Motor neuron (in vitro differentiated cells): ENCODE results near the gene FMO2. TPM values are rescaled to one million over a fixed set of nuclear protein-coding genes. Genes with fewer than 3 reads are reported as not detected.

Source experiments
- ATAC-seq, 8 experiments: fragments of 200-7000 bp; cut with Tn5 transposase; replicated peaks in 6 of 8; 2 replicates each; pipeline ENCODE4 v1.8.0; 2021; ENCODE audit warnings: mild to moderate bottlenecking in 8 of 8, moderate library complexity in 8 of 8
- H3K27ac ChIP-seq, 2 donors: fragments of 250-450 bp; sonication (Bioruptor Pico); 2 replicates each; pipeline ENCODE4 v1.9.0; 2021; ENCODE audit warnings: antibody characterized with exemption in 2 of 2, mild to moderate bottlenecking in 2 of 2, moderate library complexity in 1 of 2
- H3K4me1 ChIP-seq, 2 donors: fragments of 250-450 bp; sonication (Bioruptor Pico); replicated peaks in 1 of 2; 2 replicates each; pipeline ENCODE4 v1.6.1; 2021; ENCODE audit warnings: antibody characterized with exemption in 2 of 2, mild to moderate bottlenecking in 2 of 2, moderate library complexity in 1 of 2
- H3K4me3 ChIP-seq, 5 donors: fragments of 250-450 bp; sonication (Bioruptor Pico); 2 replicates each; pipeline ENCODE4 v1.9.0; 2021; ENCODE audit warnings: antibody characterized with exemption in 5 of 5, mild to moderate bottlenecking in 5 of 5, moderate library complexity in 4 of 5
- WGBS, 10 experiments: fragments of 450-650 bp; shearing (Covaris generic); methylation state at CpG; one replicate each; pipeline ENCODE4 v1.0.0; 2022; 5-methylcytosine and 5-hydroxymethylcytosine counted together
- in situ Hi-C, 9 experiments: fragments of 400-800 bp; cut with MboI; loops; one replicate each; pipeline ENCODE4 v1.15.0; 2021; ENCODE audit warnings: low sequenced_read_pairs in 9 of 9, low pct_unique_long_range_greater_than_20kb in 2 of 9; ENCODE audit not compliant: unreplicated experiment in 9 of 9
- total RNA-seq, 8 experiments: library from RNA; unstranded; fragments of 300-600 nt; gene quantifications; 2 replicates each; pipeline versions ENCODE4 v1.2.3 to v1.2.4, GENCODE V29; 2022

FMO2 gene
- total RNA-seq, 8 experiments from 2014 or later = 0.55 to 8.9 (median 1.2) TPM; not detected in 2

DNA sequence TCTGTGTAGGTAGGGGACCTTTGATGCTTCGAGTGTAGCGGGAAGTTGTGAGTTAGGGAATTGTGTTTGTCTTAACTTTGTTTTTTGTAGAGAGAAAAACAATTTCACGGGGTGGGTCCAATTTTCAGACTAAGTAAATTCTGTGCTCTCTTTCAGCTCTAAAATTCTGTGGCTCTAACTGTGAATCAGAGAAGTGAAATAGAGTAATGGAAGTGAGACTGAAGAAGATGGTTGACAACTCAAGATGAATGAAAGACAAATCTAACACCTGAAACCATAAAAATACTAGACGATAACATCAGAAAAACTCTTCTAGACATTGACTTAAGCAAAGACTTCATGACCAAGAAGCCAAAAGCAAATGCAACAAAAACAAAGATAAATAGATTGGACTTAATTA is 58.8 kb downstream of the FMO2 start:
- WGBS, 10 experiments = 61 to 100% (median 87%) methylated on average over 2 to 4 of the region's 4 CpGs; no CpG with 5 or more reads in 1 of the 10 experiments
- no peak for ATAC-seq
- in situ Hi-C loops = loop anchor here in 3 of 9 experiments (10.0 to 25.0 kb wide), 3 partner anchors 71 to 282 kb away; partner anchors contain the start of genes FMO3 (in 1 of the 3) and FMO4 (in 1 of the 3)

GRCh38 chr1:171245458-171246064 is 60.5 kb downstream of the FMO2 start:
- Histone ChIP-seq H3K4me3 (no peak overlapping the region), H3K4me1 (no peaks in the 10 kb centered on the region), H3K27ac (no peak overlapping the region)
- in situ Hi-C loops = loop anchor here in 3 of 9 experiments (10.0 to 25.0 kb wide), 3 partner anchors 69 to 283 kb away; partner anchors contain the start of genes FMO3 (in 1 of the 3) and FMO4 (in 1 of the 3)
- WGBS, 10 experiments = 0 to 57% (median 33%) methylated on average over 2 to 6 of the region's 6 CpGs
- ATAC-seq = peak in 3 of 8 experiments; percentile 82 to 86 (median 84)

More for the DNA sequence above, 58.8 kb downstream of the FMO2 start:
- no peak overlapping the region for H3K27ac ChIP-seq
- H3K4me3 ChIP-seq = no peak overlapping the region
- H3K4me1 ChIP-seq = no peaks in the 10 kb centered on the region

DNA sequence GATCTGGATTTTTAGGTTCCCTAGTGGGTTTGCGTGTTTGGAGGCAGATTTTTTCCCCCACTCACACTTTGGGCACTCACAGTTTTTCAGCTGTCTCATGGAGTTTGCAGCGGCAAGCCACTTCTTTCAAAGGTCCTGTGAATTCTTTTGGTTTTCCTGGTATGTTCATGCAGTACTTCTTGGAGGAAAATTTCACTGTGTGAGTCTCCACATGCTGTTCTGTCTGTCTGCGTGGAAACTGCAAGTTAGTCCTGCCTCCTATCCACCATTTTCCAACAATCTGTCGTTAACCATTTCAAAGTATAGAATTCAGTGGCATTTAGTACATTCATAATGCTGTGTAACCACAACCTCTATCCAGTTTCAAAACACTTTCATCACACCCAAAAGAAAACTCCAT is 62.4 kb downstream of the FMO2 start:
- WGBS, 10 experiments = 19 to 88% (median 78%) methylated on average over 1 to 4 of the region's 4 CpGs; no CpG with 5 or more reads in 2 of the 10 experiments
- H3K27ac ChIP-seq = no peak overlapping the region
- H3K4me3 ChIP-seq = no peak overlapping the region
- ATAC-seq = peak in 1 of 8 experiments; percentile 23
- in situ Hi-C loops = loop anchor here in 3 of 9 experiments (10.0 to 25.0 kb wide), 3 partner anchors 67 to 285 kb away; partner anchors contain the start of genes FMO3 (in 1 of the 3) and FMO4 (in 1 of the 3)
- no peaks in the 10 kb centered on the region for H3K4me1 ChIP-seq

DNA sequence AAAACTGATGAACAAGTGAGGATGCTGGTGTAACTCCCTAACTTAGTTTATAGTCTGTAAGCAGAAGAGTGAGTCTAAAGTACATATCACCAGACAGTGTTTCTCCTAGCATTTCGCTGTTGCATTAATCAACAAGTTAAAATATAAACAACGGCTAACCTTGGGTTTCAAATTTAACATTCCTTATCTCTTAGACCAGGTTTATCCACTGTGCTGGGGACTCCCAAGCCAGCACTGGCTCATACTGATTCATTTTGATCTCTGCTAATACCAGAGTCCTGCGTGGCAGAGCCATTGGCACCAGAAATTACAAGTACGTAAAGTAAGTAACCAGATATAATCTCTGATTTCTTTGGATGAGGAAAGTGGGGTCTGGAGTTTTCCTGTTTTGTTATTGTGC is 63.2 kb downstream of the FMO2 start, which contains the start of gene FMO1:
Gene FMO1 (plus strand): TSS at position 193 of the 400 bp plus-strand sequence. CDS start 9,594 bp downstream, outside the sequence.
- no peak for ATAC-seq
- H3K4me1 ChIP-seq = no peaks in the 10 kb centered on the region
- in situ Hi-C loops = loop anchor here in 3 of 9 experiments (10.0 to 25.0 kb wide), 3 partner anchors 66 to 286 kb away; partner anchors contain the start of genes FMO3 (in 1 of the 3) and FMO4 (in 1 of the 3)
- WGBS, 10 experiments = 64 to 94% (median 85%) methylated on average over 1 to 4 of the region's 4 CpGs; no CpG with 5 or more reads in 1 of the 10 experiments
- H3K27ac ChIP-seq = no peak within 1 kb of the TSS
- H3K4me3 ChIP-seq = no peak within 1 kb of the TSS

- 11 to 60% (median 45%) methylated on average over 1 of the region's 1 CpG; no CpG with 5 or more reads in 1 of the 10 experiments for WGBS, 10 experiments
- in situ Hi-C loops = loop anchor here in 3 of 9 experiments (10.0 to 25.0 kb wide), 3 partner anchors 66 to 287 kb away; partner anchors contain the start of genes FMO3 (in 1 of the 3) and FMO4 (in 1 of the 3)
- Histone ChIP-seq H3K27ac (no peak overlapping the region), H3K4me1 (no peaks in the 10 kb centered on the region), H3K4me3 (no peak overlapping the region)
- no peak for ATAC-seq
Measured at GRCh38 chr1:171248841-171249240, 63.7 kb downstream of the FMO2 start.

GRCh38 chr1:171250263-171250662 is 65.2 kb downstream of the FMO2 start:
- Histone ChIP-seq H3K27ac (no peak overlapping the region), H3K4me1 (no peaks in the 10 kb centered on the region), H3K4me3 (no peak overlapping the region)
- ATAC-seq = no peak
- 69 to 100% (median 91%) methylated on average over 1 to 3 of the region's 3 CpGs for WGBS, 10 experiments
- in situ Hi-C loops = no loop called here

- no peaks in the 10 kb centered on the region for H3K4me1 ChIP-seq
- 0 to 60% (median 6%) methylated on average over 2 to 19 of the region's 34 CpGs for WGBS, 10 experiments
- H3K4me3 ChIP-seq = peak overlapping the region; percentile 23 to 40 (median 31)
- ATAC-seq = peak; percentile 64 to 87 (median 74)
- no peak overlapping the region for H3K27ac ChIP-seq
- in situ Hi-C loops = no loop called here
Measured at GRCh38 chr1:171251042-171251951, 66.2 kb downstream of the FMO2 start.

- ATAC-seq = no peak
- Histone ChIP-seq H3K4me3 (peak overlapping the region in 3 of 5 donors; percentile 25 to 40 (median 33)), H3K4me1 (no peaks in the 10 kb centered on the region), H3K27ac (no peak overlapping the region)
- in situ Hi-C loops = no loop called here
- WGBS, 10 experiments = 0 to 100% (median 44%) methylated on average over 1 to 6 of the region's 6 CpGs; no CpG with 5 or more reads in 2 of the 10 experiments
Measured at GRCh38 chr1:171251952-171252300, 66.8 kb downstream of the FMO2 start.

DNA sequence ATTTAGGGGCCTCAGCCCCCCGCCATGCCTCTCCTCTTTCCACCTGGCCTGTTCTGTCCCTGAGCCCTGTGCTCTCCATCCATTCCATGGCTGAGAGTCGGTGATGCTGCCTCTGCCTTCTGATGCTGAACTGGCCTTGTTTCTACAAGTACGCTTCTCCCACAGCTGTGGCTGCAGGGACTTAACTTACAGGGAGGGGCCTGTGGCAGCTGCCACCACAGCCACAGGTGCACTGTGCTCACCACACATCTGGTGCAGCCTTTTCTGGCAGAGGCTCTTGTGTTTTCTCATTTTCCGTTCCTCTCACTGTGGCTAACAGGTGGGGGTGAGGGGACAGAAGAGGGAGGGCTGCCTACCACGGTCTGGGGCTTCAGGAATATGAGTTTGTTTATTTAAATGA is 67.4 kb downstream of the FMO2 start:
- in situ Hi-C loops = no loop called here
- Histone ChIP-seq H3K27ac (no peak overlapping the region), H3K4me1 (no peaks in the 10 kb centered on the region), H3K4me3 (no peak overlapping the region)
- no peak for ATAC-seq
- 40 to 100% (median 71%) methylated on average over 1 to 5 of the region's 5 CpGs; no CpG with 5 or more reads in 3 of the 10 experiments for WGBS, 10 experiments

DNA sequence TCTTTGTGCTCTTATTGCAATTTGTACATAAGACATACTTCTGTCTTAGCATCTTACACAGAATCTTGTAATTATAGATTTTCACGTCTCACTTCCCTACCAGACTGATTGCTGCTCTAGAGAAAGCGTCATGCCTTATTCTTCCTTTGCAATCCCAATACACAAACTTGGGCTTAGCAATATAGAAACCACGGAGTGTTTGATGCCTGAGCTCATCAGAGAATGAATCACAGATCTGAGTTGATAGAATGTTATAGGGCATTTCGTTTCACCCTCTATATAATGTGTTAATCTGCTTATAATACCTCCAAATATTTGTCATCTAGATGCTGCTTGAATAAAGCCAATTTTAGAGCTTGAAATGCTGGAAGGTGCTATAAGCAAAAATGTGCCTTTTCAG is 69.8 kb downstream of the FMO2 start:
- 8 to 79% (median 60%) methylated on average over 1 to 4 of the region's 4 CpGs for whole genome bisulfite sequencing, 10 experiments
- in situ Hi-C loops = no loop called here
- Histone ChIP-seq H3K4me1 (no peaks in the 10 kb centered on the region), H3K27ac (no peak overlapping the region), H3K4me3 (no peak overlapping the region)
- ATAC-seq = peak in 1 of 8 experiments; percentile 25

DNA sequence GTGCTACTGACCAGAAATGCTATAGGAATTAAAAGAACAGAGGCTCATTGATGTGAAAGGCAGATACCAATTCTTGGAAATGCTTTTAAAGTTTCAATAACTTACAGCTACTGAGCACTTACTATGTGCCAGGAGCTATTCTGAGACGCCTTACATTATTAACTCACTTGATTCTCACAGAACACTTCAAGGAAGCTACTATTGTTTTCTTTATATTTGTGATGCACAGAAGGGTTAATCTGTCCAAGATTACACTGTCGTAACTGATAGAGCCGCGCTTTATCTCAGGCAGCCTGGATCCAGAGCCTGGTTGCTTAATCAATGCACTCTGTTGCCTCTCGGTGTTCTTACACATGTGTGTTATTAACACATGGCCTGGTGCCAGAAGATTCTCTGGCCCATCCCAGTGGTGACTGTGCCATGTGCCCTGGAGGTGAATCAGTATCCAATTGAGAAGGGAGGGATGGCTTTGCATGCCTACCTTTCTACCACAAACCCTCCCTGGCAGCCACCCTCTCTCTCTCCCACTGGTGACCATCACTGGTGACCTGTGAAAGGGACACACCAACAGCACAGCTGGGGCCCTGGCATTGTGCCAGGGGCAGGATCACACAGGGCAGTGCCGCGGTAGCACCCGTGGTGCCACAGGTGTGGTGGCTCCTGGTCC is 72.0 kb downstream of the FMO2 start:
- Histone ChIP-seq H3K4me3 (no peak overlapping the region), H3K27ac (no peak overlapping the region), H3K4me1 (no peaks in the 10 kb centered on the region)
- WGBS, 10 experiments = 0 to 93% (median 84%) methylated on average over 1 to 8 of the region's 8 CpGs; no CpG with 5 or more reads in 2 of the 10 experiments
- in situ Hi-C loops = no loop called here
- peak in 3 of 8 experiments; percentile 93 to 96 (median 94) for ATAC-seq

DNA sequence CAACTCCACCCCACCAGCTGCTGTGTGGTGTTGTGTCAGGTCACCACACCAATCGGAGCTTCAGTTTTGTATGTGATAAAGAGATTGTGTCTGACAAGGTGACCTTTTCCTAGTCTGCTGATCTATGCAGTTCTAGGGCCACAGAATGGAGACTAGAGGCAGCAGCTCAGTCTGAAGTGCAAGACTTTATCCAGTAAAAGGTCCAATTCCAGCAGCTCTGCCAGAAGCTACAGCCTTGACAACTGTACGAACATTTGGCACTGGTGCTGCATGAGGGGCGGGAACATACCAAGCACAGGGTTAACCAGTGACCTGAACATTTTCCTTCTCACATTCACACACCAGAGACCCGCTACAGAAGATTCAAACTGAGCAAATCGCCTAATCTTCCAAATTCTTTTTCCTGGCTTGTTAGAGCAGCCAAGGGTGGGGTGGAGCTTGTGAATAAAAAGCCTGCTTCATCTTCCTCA is 72.5 kb downstream of the FMO2 start:
- no peaks in the 10 kb centered on the region for H3K4me1 ChIP-seq
- in situ Hi-C loops = no loop called here
- H3K4me3 ChIP-seq = no peak overlapping the region
- peak in 2 of 8 experiments; percentile 6 to 7 for ATAC-seq
- WGBS, 10 experiments = 0 to 100% (median 91%) methylated on average over 1 to 4 of the region's 5 CpGs; no CpG with 5 or more reads in 5 of the 10 experiments
- no peak overlapping the region for H3K27ac ChIP-seq
